GM08714 (cell line): ENCODE results near the gene TMEM184A.
A peak's percentile ranks its signal among the peaks of the same experiment; 100 is the strongest.

Experiments
- H3K4me3 ChIP-seq: fragments of 200-500 bp; sonication (Bioruptor generic); 2 replicates; pipeline ENCODE4 v1.5.1; 2014; ENCODE audit warnings: mild to moderate bottlenecking, low read length, inconsistent platforms
- ZNF274 ChIP-seq: IDR thresholded peaks from 2 replicates; pipeline ENCODE4 v1.6.1; 2012; ENCODE audit warnings: mild to moderate bottlenecking, low read depth, low read length

The TMEM184A gene

GRCh38 chr7:1513657-1514095 is 42.3 kb downstream of the TMEM184A start:
- TF ChIP-seq ZNF274 = no peak
- no peak overlapping the region for H3K4me3 ChIP-seq

GRCh38 chr7:1512781-1513656 is 43.0 kb downstream of the TMEM184A start:
- no peak overlapping the region for H3K4me3 ChIP-seq
- TF ChIP-seq ZNF274 = no peak

GRCh38 chr7:1511444-1512422 is 44.3 kb downstream of the TMEM184A start:
- TF ChIP-seq ZNF274 = no peak
- no peak overlapping the region for H3K4me3 ChIP-seq

GRCh38 chr7:1510780-1511154 is 45.2 kb downstream of the TMEM184A start:
- no peak for TF ChIP-seq ZNF274
- H3K4me3 ChIP-seq = no peak overlapping the region

GRCh38 chr7:1509226-1509625 is 46.8 kb downstream of the TMEM184A start:
- no peak for TF ChIP-seq ZNF274
- H3K4me3 ChIP-seq = no peak overlapping the region

- no peak overlapping the region for H3K4me3 ChIP-seq
- TF ChIP-seq ZNF274 = no peak
These were observed 47.7 kb downstream of the TMEM184A start for GRCh38 chr7:1508277-1508758.

GRCh38 chr7:1505731-1506550 is 50.1 kb downstream of the TMEM184A start:
- peak overlapping the region; percentile 39; the same call in 1 of the 2 replicates for H3K4me3 ChIP-seq

GRCh38 chr7:1503816-1504775 is 51.9 kb downstream of the TMEM184A start, which contains the start of gene INTS1:
Gene INTS1 (minus strand): TSS chr7:1504389. CDS start chr7:1503960, 429 bp downstream.
- TF ChIP-seq ZNF274 = no peak
- peak within 1 kb of the TSS; percentile 83 for H3K4me3 ChIP-seq

More at GRCh38 chr7:1505731-1506550, 50.1 kb downstream of the TMEM184A start:
- TF ChIP-seq ZNF274 = no peak

- no peak for TF ChIP-seq ZNF274
- H3K4me3 ChIP-seq = peak overlapping the region; percentile 83
These were observed 52.6 kb downstream of the TMEM184A start for GRCh38 chr7:1503390-1503789.

GRCh38 chr7:1502845-1503244 is 53.2 kb downstream of the TMEM184A start:
- H3K4me3 ChIP-seq = peak overlapping the region; percentile 83; the same call in 1 of the 2 replicates
- TF ChIP-seq ZNF274 = no peak

- H3K4me3 ChIP-seq = no peak overlapping the region
- no peak for TF ChIP-seq ZNF274
These were observed 54.3 kb downstream of the TMEM184A start for GRCh38 chr7:1501487-1502270.

GRCh38 chr7:1500064-1500807 is 55.8 kb downstream of the TMEM184A start:
- H3K4me3 ChIP-seq = no peak overlapping the region
- TF ChIP-seq ZNF274 = no peak
